Measurements from ENCODE around the gene RUNX1.

DNA sequence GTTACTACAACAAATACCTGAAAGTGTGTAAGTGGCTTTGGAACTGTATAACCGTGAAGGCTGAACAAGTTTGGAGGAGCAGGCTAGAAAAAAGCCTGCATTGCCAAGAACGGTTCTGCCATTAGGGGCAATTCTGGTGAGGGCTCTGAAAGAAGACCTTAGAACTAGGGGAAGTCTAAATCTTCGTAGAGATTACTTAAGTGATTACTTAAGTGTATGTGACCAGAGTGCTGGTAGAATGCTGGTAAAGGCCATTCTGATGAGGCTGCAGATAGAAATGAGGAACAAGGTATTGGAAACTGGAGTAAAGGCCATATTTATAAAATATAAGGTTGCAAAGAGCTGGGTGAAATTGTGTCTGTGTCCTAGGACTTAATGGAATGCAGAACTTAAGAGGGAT lies 222.3 kb downstream of the RUNX1 start:
- TF ChIP-seq POLR2A (IDR thresholded peaks at IDR 0.05) (no peak), POLR2AphosphoS5 (IDR thresholded peaks at IDR 0.05; ENCODE audit: insufficient read depth in 1 of 2, low read depth in 1 of 2) (no peak)
- TF ChIP-seq, protein P1, sequence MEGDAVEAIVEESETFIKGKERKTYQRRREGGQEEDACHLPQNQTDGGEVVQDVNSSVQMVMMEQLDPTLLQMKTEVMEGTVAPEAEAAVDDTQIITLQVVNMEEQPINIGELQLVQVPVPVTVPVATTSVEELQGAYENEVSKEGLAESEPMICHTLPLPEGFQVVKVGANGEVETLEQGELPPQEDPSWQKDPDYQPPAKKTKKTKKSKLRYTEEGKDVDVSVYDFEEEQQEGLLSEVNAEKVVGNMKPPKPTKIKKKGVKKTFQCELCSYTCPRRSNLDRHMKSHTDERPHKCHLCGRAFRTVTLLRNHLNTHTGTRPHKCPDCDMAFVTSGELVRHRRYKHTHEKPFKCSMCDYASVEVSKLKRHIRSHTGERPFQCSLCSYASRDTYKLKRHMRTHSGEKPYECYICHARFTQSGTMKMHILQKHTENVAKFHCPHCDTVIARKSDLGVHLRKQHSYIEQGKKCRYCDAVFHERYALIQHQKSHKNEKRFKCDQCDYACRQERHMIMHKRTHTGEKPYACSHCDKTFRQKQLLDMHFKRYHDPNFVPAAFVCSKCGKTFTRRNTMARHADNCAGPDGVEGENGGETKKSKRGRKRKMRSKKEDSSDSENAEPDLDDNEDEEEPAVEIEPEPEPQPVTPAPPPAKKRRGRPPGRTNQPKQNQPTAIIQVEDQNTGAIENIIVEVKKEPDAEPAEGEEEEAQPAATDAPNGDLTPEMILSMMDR (IDR thresholded peaks at IDR 0.05), result no peak

All from vagina (tissue), 2 donors.